ENCODE data around the gene SLC5A8.
"Not testable (repeated sequence)": the region's sequence is repeated elsewhere in the genome, so short reads cannot be mapped to it uniquely, and the experiment has no call there.

Gene SLC5A8

DNA sequence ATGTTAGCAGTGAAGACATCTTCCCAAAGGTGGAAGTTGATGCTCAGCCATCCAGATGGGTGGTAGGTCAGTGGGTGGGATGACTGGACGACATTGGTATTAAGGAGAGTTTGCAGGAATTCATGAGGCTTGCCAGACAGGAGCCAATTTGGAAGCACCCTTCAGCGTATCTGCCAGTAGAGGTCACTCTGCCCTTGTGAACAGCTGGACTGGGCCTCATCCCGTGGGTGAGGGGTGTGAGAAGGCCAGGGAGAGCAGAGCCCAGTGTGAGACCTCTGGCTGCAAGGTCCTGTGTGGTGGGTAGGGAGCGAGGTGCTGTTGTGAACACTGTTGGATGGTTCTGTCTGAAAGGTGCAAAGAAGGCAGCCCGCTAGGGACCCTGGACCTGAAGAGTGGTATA lies 37.7 kb downstream of the SLC5A8 start:
- DNase-seq (ENCODE audit: low read depth in 2 of 3, low spot score in 1 of 3): no peak

DNA sequence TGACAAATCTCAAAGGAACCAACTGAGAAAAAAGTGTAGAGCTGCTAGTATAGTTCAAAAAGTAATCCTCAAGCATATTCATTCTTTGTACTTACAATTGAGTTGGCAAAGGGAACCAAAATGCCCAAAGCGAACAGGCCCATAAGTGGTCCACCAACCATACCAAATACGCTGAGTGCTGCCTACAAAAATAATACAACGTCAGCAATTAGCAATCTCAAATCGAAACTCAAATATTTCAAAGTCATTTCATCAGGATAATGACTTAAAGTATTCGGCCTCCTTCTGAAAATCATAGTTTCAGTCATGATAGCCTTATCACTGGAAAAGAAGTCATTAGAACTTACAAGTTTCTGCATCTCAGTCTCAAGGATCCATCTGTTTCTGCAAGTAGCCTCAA lies 42.0 kb downstream of the SLC5A8 start:
- DNase-seq (ENCODE audit: low read depth in 2 of 3, low spot score in 1 of 3): no peak

DNA sequence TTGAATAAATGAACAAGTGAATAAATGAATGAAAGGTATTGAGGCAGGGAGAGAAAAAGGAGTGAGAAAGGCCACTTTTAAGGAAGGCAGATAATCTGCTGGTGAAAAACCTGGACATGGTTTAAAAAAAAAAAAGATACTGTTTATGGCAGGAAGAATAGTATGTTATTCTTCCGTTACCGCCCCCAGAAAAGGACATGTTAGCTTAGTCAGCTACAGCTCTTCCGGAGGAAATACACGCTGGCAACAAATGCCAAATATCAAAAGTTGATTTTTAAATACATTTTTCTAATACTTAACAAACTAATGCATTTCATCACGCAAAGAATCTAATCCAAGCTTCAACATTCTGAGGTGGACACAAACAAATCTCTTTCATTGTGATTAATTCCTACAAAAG lies 43.2 kb downstream of the SLC5A8 start:
- no peak for DNase-seq (ENCODE audit: low read depth in 2 of 3, low spot score in 1 of 3)

- no peak for DNase-seq (ENCODE audit: low read depth in 2 of 3, low spot score in 1 of 3)
These were observed 44.7 kb downstream of the SLC5A8 start for GRCh38 chr12:101165319-101165718.

GRCh38 chr12:101145777-101146431 lies 64.1 kb downstream of the SLC5A8 start:
- not testable (repeated sequence) for DNase-seq (ENCODE audit: low read depth in 2 of 3, low spot score in 1 of 3)

DNA sequence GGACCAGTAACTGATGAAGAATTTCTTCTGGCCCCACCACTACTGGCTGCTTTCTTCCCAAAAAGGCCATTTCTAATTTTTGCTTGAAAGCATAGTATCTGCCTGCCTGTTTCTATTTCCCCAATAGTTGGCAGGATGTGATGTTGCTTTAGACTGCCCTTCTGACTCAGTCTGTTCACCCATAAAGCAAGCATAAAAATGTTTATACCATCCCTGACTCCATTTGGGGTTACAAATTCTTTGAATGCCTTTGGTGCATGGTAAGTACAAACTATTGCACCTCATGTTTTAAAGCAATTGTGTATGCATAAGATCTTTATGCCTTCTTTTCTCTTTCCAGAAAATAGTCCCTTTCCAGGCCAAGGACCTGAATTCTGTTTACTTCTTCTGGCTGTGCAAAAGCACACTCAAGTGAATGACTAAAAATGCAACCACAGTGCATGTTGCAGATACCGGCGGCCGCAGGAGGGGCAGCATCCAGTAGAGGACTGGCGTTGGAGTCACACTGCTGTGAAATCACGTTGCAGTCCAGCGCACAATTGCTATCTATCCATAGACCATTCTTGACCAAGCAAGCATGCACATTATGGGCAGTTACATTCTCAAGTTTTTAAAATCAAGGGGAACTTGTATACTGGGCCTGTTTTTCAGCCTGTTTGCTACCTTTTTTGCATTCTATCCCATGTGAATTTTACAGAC lies 82.4 kb downstream of the SLC5A8 start:
- no peak for DNase-seq (ENCODE audit: low read depth in 2 of 3, low spot score in 1 of 3)

DNA sequence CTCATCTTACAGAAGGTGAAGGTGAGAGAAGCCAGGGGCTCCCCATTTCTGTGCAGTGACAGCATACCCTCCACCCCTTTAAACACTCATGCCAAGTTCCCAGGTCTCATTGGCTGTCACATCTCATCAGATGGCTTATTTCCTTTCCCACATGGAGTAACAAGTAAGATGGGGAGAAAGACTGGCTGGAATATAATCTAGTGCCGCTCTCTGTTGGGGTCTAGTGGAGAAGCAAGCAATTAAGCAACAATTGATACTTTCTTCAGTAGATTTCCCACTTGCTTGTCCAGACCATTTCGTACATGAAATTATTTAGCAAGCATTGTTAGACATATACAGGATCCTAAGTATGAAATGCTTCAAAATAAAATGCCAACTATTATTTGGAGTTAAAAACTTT lies 92.2 kb downstream of the SLC5A8 start:
- DNase-seq (ENCODE audit: low read depth in 2 of 3, low spot score in 1 of 3): no peak

DNA sequence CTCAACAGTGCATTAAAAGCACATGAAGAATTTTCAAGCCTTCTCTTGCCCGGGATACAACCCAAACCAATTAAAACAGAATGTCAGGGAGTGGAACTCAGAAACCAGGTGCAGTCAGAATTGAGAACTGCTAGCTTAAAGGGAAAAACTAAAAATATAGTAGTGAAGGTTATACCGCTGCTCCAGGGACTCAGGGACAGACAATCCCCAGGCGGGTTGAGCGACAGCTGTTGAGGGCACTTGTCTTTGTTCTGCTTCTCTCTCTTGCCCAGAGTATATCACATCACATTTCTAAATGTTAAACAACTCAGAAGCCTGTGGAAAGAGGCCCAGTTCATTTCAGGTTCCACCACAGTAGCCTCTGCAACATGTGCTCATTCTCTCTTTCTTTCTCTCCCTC lies 93.1 kb downstream of the SLC5A8 start:
- no peak for DNase-seq (ENCODE audit: low read depth in 2 of 3, low spot score in 1 of 3)

DNA sequence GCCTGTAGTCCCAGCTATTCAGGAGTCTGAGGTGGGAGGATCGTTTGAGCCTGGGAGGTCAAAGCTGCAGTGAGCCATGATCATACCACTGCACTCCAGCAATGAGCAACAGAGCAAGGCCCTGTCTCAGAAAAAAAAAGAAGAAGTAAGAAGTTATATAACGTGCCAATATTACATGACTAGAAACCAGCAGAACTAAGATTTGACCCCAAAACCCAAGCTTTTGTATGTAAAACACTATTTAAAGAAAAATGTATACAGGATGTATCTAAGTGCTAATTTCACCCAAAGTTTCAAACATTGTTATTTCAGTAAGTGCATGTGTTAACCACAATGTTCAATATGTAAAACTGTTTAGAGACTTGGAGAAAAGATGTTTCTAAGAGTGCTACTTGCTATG lies 94.7 kb downstream of the SLC5A8 start:
- no peak for DNase-seq (ENCODE audit: low read depth in 2 of 3, low spot score in 1 of 3)

DNA sequence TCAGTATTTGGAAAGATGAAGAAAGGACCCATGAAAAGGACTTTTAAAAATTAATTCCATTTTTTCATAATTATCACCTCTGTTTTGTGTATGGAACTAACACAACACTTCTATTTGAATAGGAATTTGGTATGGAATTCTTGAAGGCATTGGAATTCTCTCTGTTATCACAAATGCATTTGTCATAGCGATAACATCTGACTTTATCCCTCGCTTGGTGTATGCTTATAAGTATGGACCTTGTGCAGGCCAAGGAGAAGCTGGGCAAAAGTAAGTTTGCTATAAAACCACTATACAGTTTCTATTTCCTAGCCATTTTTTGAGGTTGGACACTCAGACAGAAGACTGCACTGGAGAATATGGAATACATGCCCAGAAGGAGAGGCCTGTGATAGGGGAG lies 98.6 kb downstream of the SLC5A8 start:
- no peak for DNase-seq (ENCODE audit: low read depth in 2 of 3, low spot score in 1 of 3)

- DNase-seq (ENCODE audit: low read depth in 2 of 3, low spot score in 1 of 3): no peak
These were observed 99.2 kb downstream of the SLC5A8 start for GRCh38 chr12:101110866-101111265.

DNA sequence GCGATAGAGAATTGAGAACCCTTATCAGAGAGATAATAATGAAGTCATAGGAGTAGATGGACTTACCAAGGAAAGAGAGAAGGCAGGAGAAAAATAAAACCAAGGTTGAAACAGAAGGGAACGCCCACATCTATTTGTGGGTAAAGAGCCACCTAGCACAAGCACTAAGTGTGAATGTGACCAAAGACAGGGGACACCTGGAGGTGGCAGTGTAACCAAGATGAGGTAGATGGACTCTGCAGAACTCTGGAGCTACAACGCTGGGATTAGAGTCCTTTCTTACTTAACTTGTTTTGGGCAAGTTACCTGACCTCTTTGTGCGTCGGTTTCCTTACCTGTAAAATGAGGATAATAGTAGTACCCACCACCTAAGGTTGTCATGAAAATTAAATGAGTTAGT lies 101.9 kb downstream of the SLC5A8 start:
- DNase-seq (ENCODE audit: low read depth in 2 of 3, low spot score in 1 of 3): no peak

DNA sequence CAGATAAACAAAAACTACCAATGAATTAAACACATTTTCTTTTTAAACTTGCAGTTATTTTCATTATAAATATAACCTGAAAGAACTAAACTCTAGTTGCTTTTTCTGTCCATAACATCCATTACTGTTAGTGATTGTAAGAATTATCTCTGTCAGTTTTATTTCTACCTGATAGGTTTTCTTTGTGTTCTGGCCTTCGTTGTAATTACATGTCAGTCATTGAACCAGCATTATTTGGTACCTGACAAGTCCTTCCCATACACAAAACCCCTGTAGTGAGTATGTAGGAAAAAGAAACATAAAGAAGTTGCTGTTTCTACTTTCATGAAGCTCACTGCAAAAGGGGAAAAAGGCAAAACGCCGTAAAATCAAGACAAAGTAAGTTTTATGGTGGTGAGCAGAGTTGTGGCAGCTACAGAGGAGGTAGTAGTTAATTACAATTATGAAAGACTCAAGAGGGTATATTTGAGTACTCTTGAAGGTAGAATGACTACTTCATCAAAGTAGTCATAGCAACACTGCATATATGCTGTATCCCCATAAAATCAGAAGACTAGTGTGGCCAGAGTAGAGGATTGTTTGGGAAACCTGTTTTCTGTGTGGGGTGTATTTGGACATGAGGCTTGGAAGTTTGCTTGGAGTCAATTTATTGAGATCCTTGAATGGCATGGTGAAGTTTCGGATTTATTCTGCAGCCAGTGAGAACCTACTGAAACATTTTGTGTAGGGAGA lies 102.8 kb downstream of the SLC5A8 start:
- DNase-seq (ENCODE audit: low read depth in 2 of 3, low spot score in 1 of 3): no peak
